ENCODE data around the gene FCRL5.
"Not testable (repeated sequence)": the region's sequence is repeated elsewhere in the genome, so short reads cannot be mapped to it uniquely, and the experiment has no call there.

FCRL5 gene

DNA sequence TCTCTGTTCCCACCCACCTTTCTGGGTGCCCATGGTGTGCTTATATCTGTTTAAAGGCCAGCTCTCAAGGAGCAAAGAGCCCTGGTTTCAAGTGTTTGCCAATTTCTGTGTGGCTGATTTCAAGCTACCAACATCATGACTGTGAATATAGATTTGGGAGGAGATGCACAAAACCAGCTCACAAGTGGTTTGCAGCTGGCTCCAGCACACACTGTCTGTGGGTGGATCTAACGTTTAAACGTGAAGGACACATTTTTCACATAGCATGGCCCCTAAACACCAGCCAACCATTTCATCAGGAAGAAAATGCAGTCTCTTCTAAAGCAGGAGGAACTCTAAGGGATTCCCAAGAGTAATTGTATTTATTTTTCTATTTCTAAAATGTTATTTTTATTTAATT is 65.2 kb downstream of the FCRL5 start:
- DNase-seq: no peak

DNA sequence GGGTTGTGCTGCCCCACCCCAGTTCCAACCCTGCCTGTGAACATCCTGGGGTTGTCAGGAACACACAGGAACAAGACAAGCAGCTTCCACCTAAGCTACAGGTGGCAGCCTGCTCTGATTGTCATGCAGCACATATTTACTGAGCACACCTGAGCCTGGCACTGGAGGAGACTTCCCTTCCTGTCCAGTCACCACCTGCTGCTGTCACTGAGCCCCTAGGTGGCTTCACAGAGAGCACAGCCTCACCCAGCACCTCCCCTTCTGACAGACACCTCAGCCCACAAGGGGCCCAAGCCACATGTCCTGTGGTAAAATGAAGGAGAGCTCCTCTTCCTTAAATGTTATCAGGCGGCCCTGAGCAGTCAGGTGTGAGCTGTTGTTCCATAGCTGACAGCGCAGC is 65.9 kb downstream of the FCRL5 start:
- DNase-seq: not testable (repeated sequence)

DNA sequence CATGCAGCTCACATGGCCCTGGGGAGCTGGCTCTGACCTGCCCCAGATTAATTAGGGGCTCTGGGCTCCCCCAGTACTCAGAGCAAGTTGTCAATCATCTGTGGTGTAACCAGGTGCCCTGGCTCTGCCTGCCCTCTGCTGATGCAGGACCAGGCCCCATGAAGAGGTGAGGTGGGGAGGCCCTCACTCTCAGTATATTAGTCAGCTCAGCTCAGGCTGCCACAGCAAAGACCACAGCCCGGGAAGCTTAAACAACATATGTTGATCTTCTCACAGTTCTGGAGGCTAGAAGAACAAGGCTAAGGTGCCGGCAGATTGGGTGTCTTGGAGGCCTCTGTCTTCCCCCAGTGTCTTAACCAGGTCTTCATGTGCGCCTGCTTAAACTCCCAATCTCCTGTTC is 66.5 kb downstream of the FCRL5 start:
- DNase-seq: no peak

DNA sequence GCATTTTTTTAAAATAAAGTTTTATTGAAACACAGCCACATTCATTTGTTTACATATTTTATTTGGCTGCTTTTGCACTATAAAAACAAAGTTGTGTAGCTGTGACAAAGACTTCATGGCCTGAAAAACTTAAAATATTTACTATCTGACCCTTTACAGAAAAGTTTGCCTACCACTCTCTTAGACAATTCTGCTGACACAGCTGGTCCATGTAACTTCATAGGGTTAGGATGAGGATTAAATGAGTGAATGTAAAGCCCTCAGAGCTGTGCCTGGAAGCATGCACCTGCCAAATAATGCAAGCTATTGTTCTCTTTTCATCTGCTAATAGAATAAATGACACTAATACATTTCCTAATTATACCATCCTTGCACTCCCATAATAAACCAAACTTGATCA is 67.7 kb downstream of the FCRL5 start:
- DNase-seq: no peak

DNA sequence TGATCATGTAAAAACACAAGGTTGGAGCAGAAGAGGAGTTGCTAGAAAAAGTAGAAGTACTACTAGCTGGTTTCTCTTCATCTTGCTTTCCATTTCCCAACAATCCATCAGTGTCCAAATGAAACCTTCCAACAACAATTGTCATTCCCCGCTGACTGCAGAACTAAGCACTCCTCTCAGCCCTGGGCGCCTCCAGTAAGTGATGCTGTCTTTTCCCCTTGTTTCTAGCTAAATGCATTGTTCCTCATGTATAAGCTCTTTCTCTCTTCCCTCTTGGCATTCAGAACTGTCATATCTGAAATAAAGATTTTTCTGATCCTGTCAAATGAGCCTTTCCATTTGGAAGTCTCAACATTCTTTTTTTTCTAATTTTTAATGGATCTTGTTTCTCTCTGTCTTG is 68.7 kb downstream of the FCRL5 start:
- no peak for DNase-seq

DNA sequence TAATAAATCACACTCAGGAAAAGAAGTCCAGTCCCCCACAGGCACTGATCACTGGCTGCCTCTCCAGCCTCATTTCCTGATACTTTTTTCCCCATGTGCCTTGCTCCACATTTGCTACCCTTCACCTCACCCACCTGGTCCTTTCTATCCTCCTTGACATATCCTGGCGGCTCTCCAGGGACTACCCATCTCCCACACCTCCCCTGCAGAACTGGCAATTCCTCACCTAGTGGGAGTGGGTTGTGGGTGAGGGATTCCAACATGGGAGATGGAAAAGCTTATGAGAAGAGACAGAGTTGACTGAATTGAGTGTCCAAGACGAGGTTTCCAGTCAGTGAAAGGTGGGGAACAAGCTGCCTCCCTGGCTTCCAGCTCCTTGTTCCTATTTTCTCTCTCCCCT is 69.6 kb downstream of the FCRL5 start:
- no peak for DNase-seq

DNA sequence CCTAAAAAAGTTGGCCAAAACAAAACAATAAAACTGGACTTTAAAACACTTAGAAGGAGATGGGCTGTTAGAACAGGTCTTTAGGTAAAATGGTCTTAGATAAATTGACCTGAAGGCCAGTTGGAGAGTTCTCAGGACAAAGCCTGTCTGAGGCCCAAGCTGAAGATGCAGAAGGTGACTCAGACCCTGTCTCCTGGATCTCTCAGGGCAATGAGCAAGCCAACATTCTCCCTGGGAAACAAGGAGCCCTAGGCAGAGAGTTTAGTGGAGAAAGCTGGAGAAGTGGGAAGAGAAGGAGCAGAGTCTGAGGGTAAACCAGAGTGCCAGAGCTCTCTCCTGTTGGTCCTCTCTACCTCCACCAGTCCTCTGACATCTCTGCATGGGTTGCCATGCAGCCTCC is 70.1 kb downstream of the FCRL5 start:
- DNase-seq: no peak

DNA sequence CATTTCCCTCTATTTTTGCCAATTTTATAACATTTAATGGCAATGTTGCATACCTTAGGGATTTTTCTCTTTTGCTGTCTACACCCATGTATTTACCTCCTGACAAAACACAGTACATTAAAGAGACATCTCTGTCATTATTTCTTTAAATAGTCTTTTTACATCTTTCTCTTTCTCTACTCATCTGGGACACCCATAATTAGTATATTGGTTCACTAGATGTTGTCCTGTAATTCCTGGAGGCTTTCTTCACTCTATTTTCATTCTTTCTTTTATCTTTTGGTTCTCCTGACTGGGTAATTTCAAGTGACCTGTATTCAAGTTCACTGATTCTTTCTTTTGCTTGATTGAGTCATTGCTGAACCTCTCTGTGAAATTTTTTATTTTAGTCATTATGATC is 74.3 kb downstream of the FCRL5 start:
- no peak for DNase-seq

DNA sequence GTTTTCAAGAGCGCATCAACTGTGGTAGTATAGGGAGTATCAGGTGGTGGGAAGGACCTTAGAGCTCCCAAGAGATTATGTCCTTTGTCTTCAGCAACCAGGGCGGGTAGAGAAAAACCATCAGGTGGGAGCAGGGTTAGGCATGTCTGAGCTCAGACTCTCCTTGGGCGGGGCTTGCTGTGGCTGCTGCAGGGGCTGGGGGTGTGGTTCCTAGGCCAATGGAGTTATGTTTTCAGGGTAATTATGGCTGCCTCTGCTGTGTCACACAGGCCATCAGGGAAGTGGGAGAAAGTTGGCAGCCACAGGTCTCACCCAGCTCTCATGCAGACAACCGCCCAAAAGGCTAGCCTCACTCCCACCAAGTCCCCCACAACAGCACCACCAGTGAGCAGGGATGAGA is 74.9 kb downstream of the FCRL5 start:
- no peak for DNase-seq

DNA sequence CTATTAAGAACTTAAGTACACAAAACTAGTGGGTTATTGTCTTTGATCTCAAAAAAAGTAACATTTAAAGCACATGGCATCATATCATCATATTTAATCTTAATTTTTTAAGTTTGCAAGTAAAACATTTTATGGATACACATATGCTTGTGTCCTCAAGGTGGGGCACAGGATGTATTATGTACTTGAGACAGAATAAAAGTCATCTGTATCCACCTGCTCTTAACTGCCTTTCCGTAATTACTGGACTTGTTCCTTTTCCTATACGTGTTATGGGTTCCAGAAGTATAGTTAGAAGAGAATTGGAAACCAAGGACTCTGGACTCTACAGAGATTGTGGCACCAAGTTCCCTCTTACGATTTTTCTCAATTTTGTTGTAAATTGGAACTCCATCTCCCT is 79.4 kb downstream of the FCRL5 start:
- DNase-seq: no peak

DNA sequence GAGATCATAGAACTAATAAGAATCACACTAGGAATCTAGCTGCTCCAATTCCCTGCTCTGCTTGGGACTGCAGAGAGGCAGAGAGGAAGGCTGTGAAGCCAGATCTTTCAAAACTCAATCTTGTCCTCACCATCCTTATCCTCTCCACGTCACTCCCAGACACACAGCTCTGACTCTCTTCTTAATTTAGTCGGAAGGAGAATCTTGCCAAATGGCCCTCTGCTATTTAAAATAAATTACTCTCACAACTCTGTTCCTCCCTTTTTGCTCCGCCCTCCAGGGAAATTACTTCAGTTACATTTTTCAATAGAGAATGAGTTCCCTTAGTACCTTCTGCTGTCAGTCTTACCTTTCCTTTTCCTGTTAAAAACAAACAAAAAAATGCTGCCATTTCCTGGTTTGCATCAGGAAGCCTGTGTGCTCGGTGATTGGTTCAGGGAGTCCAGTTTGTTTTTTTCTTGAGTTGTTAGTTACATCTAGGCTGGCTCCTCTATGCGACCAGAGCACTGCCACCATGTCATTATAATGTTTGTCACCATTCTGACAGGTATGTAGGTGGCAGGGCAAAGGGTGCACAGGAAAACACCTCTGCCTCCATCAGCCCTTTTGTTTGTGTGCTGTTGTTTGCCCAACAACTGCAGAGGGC is 80.1 kb downstream of the FCRL5 start:
- no peak for DNase-seq

DNA sequence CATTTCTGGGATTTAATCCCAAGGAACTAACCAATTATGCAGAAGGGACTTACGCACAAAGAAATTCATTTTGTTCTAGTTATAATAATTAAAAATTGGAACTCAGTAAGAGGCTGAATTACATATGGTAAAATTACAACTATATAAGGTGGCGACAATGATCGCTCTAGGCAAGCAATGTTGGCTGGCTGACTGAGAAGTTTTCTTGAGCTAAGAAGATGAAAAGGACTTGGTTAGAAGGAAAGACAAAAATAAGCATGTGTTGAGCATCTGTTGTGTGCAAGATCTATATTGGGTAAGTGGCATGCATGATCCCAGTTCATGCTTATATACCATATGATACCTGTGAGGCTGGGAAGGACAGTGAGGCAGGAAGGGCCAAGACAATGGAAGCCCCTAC is 80.8 kb downstream of the FCRL5 start:
- DNase-seq: no peak

DNA sequence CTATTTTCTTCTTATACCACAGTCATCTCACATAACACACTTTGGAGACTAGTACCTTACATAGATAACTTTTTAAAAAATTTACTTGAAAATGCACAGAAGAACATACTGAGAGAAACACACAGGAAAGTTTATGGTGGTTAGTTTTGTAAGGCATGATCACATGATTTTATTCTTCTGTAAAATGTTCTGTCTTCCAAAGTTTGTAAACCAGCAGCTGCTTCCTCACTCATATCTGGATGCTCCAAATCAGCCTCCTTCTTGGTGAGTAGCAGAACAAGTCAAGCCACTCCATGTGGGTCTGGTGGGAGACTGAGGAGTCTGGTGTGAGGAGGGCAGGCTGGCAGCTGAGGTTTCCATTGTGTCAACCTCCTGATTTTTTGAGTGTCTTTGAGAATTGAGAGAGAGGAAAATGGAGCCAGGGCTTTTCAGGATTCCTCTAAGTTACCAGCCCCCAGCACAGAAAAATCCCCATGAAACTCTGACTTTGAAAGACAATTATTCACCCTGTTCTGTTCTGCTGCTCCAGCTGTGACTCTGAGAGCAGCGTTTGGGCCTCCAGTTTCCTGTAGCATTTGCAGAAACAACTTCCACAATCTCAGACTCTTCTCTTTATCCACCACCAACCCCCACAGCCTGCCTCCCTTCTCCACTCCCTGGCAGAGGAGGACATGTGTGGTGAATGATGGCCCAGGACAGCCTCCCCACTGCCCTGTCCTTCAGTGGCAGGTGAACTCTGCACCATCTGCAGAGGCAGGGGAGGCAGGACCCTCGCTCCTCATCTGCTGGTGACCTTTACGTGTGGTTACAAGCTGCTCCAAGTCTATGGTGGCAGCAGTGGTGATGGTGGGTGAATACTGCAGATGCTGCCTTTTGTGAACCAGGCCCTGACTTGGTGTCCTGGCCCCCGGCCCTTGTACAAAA is 82.3 kb downstream of the FCRL5 start:
- no peak for DNase-seq

DNA sequence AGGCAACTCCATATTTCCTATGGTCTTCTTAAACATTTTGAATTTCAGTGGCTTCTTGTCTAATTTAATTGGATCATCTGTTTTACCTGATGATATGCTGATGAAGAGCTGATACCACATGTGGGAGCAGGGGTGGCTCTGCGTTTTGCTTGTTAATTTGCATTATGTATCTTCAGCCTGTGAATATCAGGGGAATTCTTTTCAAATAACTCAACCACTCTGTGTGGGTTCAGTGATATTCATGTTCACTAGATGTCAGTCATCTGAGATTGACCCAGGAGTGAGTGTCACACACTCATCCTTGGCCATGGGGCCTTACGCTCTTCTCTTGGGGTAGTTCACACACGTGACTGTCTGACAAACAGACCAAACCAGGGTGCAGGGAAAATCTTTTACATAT is 83.0 kb downstream of the FCRL5 start:
- no peak for DNase-seq

DNA sequence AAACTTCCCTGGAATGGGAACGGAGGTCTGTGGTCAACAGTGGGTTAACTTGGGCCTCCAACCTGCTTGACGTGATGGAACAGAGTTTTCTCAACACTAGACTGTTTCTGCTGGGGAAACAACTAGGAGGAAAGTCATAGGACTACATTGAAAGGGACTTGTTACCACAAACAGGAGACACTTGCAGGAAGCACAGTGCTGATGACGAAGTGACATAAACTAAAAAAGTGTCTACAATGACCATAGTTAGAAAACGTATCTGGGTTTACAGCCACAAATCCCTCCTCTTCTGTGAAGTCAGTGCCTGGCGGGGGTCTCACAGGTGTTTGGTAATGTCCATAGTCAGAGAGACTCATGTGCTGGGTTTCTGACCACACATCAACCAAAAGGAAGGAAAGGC is 86.3 kb downstream of the FCRL5 start:
- DNase-seq: no peak

Measured in stimulated activated CD4-positive, alpha-beta T cell treated with anti-CD3 and anti-CD28 coated beads, Interleukin-4, amount 100 ng/mL, for 4 hours (primary cell).